ENCODE measurements around the gene MYH16.

- TF ChIP-seq ZNF165 (CRISPR knock-in tag; IDR thresholded peaks at IDR 0.05; ENCODE audit: borderline replicate concordance) = no peak
- no peak for TF ChIP-seq HBP1 (CRISPR knock-in tag; IDR thresholded peaks at IDR 0.05)
- no peak for TF ChIP-seq CEBPB (tag; IDR thresholded peaks at IDR 0.05)
- no peak for TF ChIP-seq REST (IDR thresholded peaks at IDR 0.05; ENCODE audit: borderline replicate concordance)
- TF ChIP-seq REST (CRISPR knock-in tag; IDR thresholded peaks at IDR 0.05; ENCODE audit: low read depth) = no peak
- no peak for TF ChIP-seq ZNF274 (IDR thresholded peaks at IDR 0.05; ENCODE audit: borderline replicate concordance, low read depth, low read length)
- no peak for TF ChIP-seq EZH2 (IDR thresholded peaks at IDR 0.05; ENCODE audit: borderline replicate concordance, low read depth, low read length)
- TF ChIP-seq ZNF512 (tag; IDR thresholded peaks at IDR 0.05) = no peak
- no peak for TF ChIP-seq POLR2AphosphoS5 (IDR thresholded peaks at IDR 0.05; ENCODE audit: control insufficient read depth, insufficient read depth, low read depth, low read length)
These were observed 58.4 kb downstream of the MYH16 start for GRCh38 chr7:99331002-99331401.

All from K562 (cell line).